Epithelial cell of proximal tubule (primary cell): ENCODE measurements around the gene RPL9. TPM values are rescaled to one million over a fixed set of nuclear protein-coding genes. Genes with fewer than 3 reads are reported as not detected.

Experiments
- DNase-seq: peaks from one replicate; pipeline ENCODE4 v3.0.0-alpha.2; 2011; ENCODE audit warnings: low read depth
- H3K4me3 ChIP-seq: 2 replicates; pipeline ENCODE4 v1.5.1; 2011; ENCODE audit warnings: low read depth, mild to moderate bottlenecking, low read length
- total RNA-seq: library from RNA; depleted of rRNA; stranded (reverse); fragments of >200 nt; gene quantifications from 2 replicates; pipeline ENCODE4 v1.2.3, GENCODE V29; 2015
- TF ChIP-seq, protein P1 (sequence below): conservative IDR thresholded peaks from 2 replicates; pipeline ENCODE4 v1.5.1; 2012; ENCODE audit warnings: low read depth, mild to moderate bottlenecking, low read length

RPL9 gene
- total RNA-seq, 1 donor from 2014 or later, result 3,128 TPM

GRCh38 chr4:39495446-39496213, 36.9 kb upstream of the RPL9 start:
- TF ChIP-seq, protein P1, sequence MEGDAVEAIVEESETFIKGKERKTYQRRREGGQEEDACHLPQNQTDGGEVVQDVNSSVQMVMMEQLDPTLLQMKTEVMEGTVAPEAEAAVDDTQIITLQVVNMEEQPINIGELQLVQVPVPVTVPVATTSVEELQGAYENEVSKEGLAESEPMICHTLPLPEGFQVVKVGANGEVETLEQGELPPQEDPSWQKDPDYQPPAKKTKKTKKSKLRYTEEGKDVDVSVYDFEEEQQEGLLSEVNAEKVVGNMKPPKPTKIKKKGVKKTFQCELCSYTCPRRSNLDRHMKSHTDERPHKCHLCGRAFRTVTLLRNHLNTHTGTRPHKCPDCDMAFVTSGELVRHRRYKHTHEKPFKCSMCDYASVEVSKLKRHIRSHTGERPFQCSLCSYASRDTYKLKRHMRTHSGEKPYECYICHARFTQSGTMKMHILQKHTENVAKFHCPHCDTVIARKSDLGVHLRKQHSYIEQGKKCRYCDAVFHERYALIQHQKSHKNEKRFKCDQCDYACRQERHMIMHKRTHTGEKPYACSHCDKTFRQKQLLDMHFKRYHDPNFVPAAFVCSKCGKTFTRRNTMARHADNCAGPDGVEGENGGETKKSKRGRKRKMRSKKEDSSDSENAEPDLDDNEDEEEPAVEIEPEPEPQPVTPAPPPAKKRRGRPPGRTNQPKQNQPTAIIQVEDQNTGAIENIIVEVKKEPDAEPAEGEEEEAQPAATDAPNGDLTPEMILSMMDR, result no peak
- no peak overlapping the region for H3K4me3 ChIP-seq
- no peak for DNase-seq

DNA sequence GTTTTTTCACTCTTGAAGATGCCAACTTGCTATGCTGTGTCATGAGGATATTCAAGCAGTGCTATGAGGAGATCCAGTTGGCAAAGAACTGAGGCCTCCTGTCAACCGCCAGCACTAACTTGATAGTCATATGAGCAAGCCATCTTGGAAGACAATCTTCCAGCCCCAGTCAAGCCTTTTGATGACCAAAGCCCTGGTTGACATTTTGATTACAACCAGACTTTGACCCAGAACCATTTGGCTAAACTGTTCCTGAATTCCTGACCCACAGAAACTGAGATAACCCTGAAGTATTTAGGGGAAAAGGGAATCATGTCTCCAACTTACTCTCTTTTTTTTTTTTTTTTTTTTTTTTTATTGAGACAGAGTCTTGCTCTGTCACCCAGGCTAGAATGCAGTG, 35.6 kb upstream of the RPL9 start:
- DNase-seq, result no peak
- H3K4me3 ChIP-seq, result no peak overlapping the region
- TF ChIP-seq, protein P1, result no peak

DNA sequence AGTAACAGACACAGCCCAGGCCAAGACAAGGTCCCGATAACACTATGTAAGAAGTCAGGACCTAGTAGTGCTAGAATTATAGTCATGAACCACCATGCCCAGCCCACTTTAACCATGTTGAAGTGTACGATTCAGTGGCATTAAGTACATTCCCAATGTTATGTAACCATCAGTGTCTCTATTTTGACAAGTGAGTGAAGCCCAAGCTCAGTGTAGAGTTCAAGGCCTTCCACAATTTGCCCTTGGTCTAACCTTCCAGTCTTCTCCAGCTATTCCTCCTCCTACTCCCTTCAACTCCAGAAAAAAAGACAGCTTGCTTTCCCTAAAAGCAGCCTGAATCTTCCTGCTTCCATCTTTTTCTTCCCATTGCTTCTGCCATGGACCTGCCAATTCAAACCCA, 31.6 kb upstream of the RPL9 start:
- no peak overlapping the region for H3K4me3 ChIP-seq
- no peak for DNase-seq
- TF ChIP-seq, protein P1, result no peak

DNA sequence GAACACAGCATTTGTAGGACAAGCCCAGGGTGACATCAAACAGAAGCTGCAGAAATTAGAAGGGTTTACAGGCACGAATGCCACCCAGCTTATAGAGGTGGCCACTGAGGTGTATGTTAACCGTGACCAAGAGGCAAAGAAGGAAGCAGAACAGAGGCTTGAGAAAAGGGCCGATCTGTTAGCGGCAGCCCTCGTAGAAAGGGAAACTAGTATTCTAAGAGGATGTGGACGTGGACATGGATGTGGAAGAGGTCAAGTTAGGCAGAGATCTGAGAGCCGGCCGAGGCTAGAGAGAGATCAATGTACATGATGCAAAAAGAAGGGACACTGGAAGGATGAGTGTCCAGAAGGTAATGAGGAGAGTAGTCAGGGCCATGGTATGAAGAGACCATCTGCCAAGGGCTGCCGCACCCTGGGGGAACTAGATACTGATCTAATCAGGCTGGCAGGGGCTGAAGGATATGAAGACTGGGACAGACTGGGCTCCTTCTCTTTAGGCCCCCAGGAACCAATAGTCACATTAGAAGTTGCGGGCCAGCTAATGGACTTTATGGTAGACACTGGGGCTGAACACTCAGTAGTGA, 27.6 kb upstream of the RPL9 start:
- no peak overlapping the region for H3K4me3 ChIP-seq
- TF ChIP-seq, protein P1, result no peak
- DNase-seq, result no peak

DNA sequence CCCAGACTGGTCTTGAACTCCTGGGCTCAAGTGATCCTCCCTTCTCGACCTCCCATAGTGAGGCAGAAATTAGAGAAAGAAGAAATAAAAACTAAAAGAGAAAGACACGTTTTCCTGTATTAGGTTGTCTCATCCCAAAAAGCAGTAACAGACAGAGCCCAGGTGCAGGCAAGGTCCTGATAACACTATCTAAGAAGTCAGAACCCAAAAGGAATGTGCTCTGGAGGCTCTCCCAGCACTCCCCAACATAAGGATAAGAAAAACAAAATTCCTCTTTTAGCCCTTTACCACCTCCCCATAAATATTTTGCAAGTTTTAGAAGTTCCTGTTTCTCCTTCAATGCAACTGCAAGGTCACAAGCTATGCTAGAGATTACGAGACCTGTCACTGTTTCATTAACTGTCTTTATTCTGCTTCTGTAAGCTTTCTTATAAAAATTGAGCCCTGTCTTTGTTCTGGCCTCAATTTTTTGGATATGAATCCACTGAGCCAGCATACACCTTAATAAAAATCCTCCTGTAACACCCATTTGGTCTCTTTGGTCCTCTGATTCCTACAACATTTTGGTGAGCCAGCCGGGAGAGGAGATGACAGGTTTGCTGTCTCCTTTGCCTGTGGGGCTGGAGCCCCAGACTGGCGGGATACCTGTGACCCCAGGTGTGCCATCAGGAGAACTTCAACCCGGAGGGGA, 26.0 kb upstream of the RPL9 start:
- H3K4me3 ChIP-seq, result no peak overlapping the region
- DNase-seq, result no peak
- TF ChIP-seq, protein P1, result no peak

DNA sequence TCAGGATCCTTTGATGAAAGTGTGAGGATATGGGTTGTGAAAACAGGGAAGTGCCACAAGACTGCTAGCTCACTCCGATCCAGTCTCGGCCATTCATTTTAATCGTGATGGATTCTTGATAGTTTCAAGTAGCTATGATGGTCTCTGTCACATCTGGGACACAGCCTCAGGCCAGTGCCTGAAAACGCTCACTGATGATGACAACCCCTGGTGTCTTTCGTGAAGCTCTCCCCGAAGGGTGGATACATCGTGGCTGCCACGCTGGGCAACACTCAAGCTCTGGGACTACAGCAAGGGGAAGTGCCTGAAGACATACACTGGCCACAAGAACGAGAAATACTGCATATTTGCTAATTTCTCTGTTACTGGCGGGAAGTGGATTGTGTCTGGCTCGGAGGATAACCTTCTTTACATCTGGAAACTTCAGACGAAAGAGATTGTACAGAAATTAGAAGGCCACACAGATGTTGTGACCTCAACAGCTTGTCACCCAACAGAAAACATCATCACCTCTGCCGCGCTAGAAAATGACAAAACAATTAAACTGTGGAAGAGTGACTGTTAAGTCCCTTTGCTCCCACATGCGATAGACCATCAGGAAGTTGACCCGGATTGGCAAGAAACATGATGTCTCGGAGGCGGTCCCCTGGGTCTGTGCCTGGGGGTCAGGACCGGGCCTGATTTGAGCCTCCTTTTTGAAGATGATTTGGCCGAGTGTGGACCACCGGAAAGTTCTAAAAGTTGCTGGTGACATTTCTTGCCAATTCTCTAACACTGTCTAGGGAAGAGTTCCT, 22.4 kb upstream of the RPL9 start:
- no peak for DNase-seq
- H3K4me3 ChIP-seq, result no peak overlapping the region
- TF ChIP-seq, protein P1, result no peak
